GM21423 (cell line): ENCODE measurements around the gene HEMGN.
A peak's percentile ranks its signal among the peaks of the same experiment; 100 is the strongest.
"Not testable (repeated sequence)": the region's sequence is repeated elsewhere in the genome, so short reads cannot be mapped to it uniquely, and the experiment has no call there.

Source experiments
- ATAC-seq: cut with Tn5 transposase; IDR thresholded peaks from one replicate; pipeline ENCODE4 v1.9.1; 2021; ENCODE audit warnings: mild to moderate bottlenecking, moderate library complexity; ENCODE audit not compliant: unreplicated experiment

HEMGN gene

DNA sequence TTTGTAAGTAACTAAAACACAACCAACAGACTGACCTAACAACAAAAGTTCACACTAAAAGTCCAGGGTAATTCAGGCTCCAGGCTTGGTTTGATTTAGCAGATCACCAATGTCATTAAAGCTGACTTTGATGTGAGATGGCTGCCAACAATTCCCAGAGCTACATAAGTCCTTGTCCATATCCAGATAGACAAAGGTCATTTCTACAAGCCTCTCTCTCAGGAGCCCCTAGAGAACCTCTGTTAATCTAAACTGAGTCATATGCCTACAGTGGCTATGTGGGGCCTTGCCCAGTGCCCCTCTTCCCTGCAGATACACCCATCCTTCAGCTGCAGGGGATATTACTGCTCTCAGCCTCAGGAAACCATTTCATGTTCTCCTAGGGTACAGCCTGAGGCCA lies 26.9 kb upstream of the HEMGN start:
- ATAC-seq, result no peak

DNA sequence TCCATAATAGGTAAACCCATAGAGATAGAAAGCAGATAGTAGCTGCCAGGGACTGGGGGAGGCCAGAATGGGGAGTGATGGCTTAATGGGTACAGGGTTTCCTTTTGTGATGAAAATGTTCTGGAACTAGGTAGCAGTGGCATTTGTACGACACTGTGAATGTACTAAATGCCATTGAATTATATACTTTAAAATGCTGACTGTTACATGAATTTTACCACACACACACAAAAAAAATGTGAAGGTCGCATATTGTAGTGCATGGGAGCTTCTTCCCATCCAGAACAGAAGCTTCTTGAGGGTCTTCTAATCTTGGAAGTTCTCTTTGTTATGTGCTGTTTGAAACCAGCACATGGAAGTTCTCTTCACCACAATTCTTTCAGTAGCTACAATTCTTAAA lies 25.3 kb upstream of the HEMGN start:
- no peak for ATAC-seq

DNA sequence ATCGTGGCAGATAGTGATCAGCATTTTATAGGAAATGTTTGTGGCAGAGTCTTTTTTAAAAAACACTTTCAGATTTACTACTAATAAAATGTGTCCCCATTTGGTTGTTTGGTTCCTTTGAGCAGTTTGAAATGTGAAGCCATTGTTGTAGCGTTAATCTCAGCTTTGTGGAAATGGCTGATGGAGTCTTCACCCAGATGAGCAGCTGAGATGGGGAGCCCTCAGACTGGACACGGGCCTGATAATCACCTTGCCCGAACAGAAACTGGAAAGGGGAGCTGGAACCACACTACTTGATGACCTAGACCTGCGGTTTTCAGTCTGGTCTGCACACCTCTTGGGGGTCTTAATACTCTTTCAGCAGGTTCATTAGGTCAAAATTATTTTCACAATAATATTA lies 24.6 kb upstream of the HEMGN start:
- no peak for ATAC-seq

GRCh38 chr9:97962136-97962535 lies 24.2 kb upstream of the HEMGN start:
- no peak for ATAC-seq

DNA sequence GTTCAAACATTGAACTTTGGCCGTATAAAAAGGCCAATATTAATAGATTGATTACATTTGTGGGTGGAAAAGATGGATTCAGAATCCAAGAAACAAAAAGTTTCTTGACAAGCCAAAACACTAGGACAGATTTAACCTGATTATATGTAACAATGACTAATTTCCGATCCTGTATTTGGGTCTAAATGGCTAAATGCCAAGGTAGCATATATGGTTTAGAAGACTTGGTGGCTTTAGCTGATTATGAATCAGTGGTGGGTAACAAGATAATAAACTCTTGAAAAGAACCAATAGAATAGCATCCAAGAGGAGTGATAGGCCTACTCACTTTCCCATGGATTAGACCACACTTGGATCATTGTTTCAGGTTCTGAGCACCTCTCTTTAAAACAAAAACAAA lies 23.4 kb upstream of the HEMGN start:
- ATAC-seq, result no peak

GRCh38 chr9:97960678-97961328 lies 22.8 kb upstream of the HEMGN start:
- not testable (repeated sequence) for ATAC-seq

DNA sequence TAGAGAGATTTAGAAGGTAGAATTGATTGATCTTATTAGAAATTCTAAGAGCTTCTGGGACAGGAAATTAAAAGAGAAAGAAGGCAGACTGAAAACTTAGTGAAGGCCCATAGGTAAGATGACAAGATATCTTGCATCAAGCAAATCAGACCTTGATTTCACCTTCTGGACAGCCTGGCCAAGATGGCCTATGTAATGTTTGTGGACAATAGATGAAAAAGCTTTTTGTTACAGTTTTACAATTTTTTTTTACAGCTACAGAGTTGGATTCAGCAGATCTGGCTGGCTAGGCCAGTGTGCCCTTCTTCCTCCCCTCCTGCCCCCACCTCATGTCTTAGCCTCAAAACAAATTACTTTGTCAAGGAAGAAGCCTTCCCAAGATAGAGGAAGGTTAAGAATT lies 21.6 kb upstream of the HEMGN start:
- ATAC-seq, result no peak

GRCh38 chr9:97958812-97959511 lies 21.0 kb upstream of the HEMGN start:
- ATAC-seq, result no peak

DNA sequence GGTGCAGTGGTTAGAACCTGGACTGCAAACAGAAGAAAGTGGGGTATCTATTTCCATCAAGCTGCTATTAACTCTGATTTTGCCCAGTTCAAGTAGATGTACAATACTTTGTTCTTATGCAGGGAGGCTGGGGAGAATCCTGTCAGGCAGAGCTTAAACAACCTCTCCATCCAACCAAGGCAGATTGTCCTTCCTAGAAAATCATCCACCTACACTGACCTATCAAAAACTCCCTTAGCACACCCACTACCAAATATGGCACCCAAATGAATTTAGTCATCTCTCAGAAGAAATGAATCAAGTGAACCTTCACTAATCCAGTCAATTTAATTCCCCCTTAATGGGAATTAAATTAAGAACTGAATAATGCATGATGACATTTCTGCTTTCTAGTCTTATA lies 18.4 kb upstream of the HEMGN start:
- ATAC-seq, result no peak

DNA sequence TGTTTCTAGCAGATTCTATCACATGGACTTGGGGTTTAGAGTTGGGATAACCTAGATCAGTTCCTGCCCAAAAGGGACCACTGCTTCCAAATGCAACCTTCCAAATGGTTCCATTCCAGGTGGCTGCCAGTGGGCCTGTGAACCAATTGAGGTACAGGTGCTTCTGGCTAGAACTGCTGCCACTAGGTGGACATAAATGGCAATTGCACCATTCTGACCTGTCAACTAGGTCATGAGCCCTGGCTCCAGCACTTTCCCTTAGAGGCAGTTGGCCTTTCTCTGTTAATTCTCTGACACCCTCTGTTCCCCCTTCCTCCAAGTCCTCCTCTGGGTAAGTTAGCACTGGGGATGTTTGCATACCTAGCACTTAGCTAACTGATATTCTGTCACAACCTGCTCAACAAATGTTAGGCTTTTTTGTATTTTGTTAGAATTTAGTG lies 16.6 kb upstream of the HEMGN start:
- ATAC-seq, result peak; percentile 68

GRCh38 chr9:97950873-97951272 lies 12.9 kb upstream of the HEMGN start:
- ATAC-seq, result not testable (repeated sequence)

- not testable (repeated sequence) for ATAC-seq
Observed at GRCh38 chr9:97947094-97947493, 9.1 kb upstream of the HEMGN start.

DNA sequence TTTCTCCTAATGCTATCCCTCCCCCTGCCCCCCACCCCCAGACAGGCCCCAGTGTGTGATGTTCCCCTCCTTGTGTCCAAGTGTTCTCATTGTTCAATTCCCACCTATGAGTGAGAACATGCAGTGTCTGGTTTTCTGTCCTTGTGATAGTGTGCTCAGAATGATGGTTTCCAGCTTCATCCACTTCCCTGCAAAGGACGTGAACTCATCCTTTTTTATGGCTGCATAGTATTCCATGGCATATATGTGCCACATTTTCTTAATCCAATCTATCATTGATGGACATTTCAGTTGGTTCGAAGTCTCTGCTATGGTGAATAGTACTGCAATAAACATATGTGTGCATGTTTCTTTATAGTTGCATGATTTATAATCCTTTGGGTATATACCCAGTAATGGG lies 7.5 kb upstream of the HEMGN start:
- ATAC-seq, result not testable (repeated sequence)

- no peak for ATAC-seq
Observed at GRCh38 chr9:97944612-97945011, 6.6 kb upstream of the HEMGN start.

DNA sequence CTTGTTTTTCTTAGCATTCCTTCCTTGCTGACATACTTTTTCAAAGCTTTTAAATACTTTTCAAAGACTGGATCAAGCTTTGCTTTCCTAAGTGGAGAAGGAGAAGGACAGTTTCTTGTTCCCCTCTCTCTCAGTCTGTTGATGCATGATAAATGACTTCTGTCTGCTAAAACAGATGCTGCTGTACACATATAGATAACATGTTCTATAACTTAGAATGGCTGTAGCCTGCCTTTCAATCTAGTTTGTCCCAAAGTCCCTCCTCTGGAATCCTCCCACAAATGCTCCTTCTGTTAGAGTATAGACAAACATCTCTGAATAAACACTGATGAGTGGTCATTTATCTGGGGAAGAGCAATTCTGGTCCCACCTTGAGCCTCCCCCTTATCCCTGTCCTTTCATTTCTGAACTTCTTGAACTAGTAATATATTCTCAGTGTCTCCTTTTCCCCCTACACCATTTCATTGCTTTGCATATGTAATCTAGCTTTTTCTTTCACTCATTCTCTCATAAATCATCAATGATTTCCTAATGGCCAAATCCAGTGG lies 5.4 kb upstream of the HEMGN start:
- ATAC-seq, result no peak

DNA sequence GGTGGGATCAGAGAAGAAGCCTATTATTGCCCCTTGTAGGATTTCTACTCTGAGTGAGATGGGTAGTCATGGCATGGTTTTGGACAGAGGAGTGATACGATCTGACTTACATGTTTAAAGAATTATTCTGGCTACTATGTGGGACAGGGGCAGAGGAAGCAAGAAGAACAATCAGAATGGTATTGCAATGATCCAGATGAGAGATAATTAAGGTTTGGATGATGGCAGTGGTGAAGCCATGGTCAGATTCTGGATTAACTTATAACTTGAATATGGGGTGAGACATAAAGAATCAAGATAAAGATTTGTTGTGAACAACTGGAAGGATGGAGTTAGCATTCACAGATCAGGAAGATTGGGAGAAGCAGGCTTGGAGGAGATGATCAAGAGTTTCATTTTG lies 3.4 kb upstream of the HEMGN start:
- ATAC-seq, result no peak

- ATAC-seq, result no peak
Observed at GRCh38 chr9:97940741-97941140, 2.8 kb upstream of the HEMGN start.

- no peak for ATAC-seq
Observed at GRCh38 chr9:97940233-97940632, 2.3 kb upstream of the HEMGN start.

- no peak for ATAC-seq
Observed at GRCh38 chr9:97936998-97937397, 974 bp downstream of the HEMGN start.

GRCh38 chr9:97935276-97935675 lies 2.7 kb downstream of the HEMGN start:
- no peak for ATAC-seq

DNA sequence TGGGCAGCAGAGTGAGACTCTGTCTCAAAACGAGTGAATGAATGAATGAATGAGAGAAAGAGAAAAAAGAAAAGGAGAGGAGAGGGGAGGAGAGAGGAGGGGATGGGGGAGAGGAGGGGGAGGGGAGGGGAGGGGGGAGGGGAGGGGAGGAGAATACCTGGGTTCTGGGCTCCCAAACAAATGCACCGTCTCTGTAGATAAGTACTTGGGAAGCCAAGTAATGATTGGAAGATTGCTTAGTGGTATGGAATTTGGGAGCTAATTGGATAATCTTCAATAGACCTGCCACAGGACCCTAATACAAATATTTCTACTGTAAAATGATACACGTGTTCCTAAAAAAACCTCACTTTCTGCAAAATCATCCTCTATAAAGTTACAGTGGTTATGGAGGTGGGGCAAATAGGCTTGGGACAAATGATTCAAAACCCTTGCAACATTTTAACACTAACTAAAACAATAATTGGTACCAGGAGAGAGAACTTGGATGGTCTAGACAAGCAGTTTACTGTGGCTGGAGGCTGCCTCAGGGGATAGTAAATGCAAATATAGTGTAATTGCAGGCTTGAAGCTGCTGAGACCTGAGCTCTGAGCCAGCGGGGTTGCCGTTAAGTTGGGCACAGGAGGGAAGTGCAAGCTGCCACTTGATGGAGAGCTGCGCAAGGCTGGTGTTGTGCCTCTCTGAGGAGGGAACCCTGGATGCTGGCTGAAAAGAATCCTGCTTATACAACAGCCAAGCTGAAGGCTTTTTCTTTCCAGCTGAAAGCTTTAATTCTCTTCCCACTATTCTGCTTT lies 3.5 kb downstream of the HEMGN start:
- no peak for ATAC-seq
